ENCODE results near the gene ACAT2.
"Not testable (repeated sequence)": the region's sequence is repeated elsewhere in the genome, so short reads cannot be mapped to it uniquely, and the experiment has no call there.

The ACAT2 gene

GRCh38 chr6:159777240-159777904, 15.5 kb downstream of the ACAT2 start:
- no peak for DNase-seq

GRCh38 chr6:159778131-159778530, 16.3 kb downstream of the ACAT2 start:
- no peak for DNase-seq

GRCh38 chr6:159778542-159779103, 16.8 kb downstream of the ACAT2 start:
- no peak for DNase-seq

- no peak for DNase-seq
These were observed 26.4 kb downstream of the ACAT2 start for GRCh38 chr6:159788276-159788675.

- DNase-seq, result peak; percentile 54
These were observed 27.0 kb downstream of the ACAT2 start for GRCh38 chr6:159788753-159789376.

- DNase-seq, result peak; percentile 100
These were observed 27.7 kb downstream of the ACAT2 start, which contains the start of gene TCP1 for GRCh38 chr6:159789377-159790148. TCP1 (minus strand) TSS chr6:159789602; CDS start chr6:159789468, 134 bp downstream.

- peak; percentile 98 for DNase-seq
These were observed 28.5 kb downstream of the ACAT2 start, which contains the start of gene MRPL18 for GRCh38 chr6:159790149-159790955. MRPL18 (plus strand) TSS chr6:159790467; CDS start chr6:159790588, 121 bp downstream.

- peak; percentile 31 for DNase-seq
These were observed 29.2 kb downstream of the ACAT2 start for GRCh38 chr6:159790956-159791598.

- DNase-seq, result not testable (repeated sequence)
These were observed 33.1 kb downstream of the ACAT2 start for GRCh38 chr6:159794976-159795375.

GRCh38 chr6:159797554-159797953, 35.7 kb downstream of the ACAT2 start:
- no peak for DNase-seq

GRCh38 chr6:159800141-159800865, 38.5 kb downstream of the ACAT2 start, which contains the start of gene PNLDC1:
PNLDC1 (plus strand) TSS chr6:159800276; CDS start chr6:159800308, 32 bp downstream.
- no peak for DNase-seq

GRCh38 chr6:159801935-159802334, 40.1 kb downstream of the ACAT2 start:
- DNase-seq, result peak; percentile 52

- no peak for DNase-seq
These were observed 42.7 kb downstream of the ACAT2 start for GRCh38 chr6:159804504-159804903.

GRCh38 chr6:159805440-159806020, 43.7 kb downstream of the ACAT2 start:
- no peak for DNase-seq

GRCh38 chr6:159806021-159806458, 44.2 kb downstream of the ACAT2 start:
- peak; percentile 23 for DNase-seq

- no peak for DNase-seq
These were observed 45.5 kb downstream of the ACAT2 start for GRCh38 chr6:159807150-159807858.

- no peak for DNase-seq
These were observed 46.8 kb downstream of the ACAT2 start for GRCh38 chr6:159808647-159809046.

GRCh38 chr6:159809149-159809548, 47.3 kb downstream of the ACAT2 start:
- no peak for DNase-seq

- DNase-seq, result no peak
These were observed 51.9 kb downstream of the ACAT2 start for GRCh38 chr6:159813781-159814180.

GRCh38 chr6:159815410-159815809, 53.6 kb downstream of the ACAT2 start:
- no peak for DNase-seq

All from hematopoietic multipotent progenitor cell treated with erythropoietin and hydrocortisone succinate and interleukin-3 and kit ligand, for 6 days (in vitro differentiated cells).